UCSD-AML1 (cell line): ENCODE results near the gene PDIA2.
A peak's percentile ranks its signal among the peaks of the same experiment; 100 is the strongest.
"Not testable (repeated sequence)": the region's sequence is repeated elsewhere in the genome, so short reads cannot be mapped to it uniquely, and the experiment has no call there.

ENCODE experiments used
- DNase-seq: peaks from one replicate; lab custom pipeline; 2025; ENCODE audit not compliant: unreplicated experiment; lab: John Stamatoyannopoulos, UW

Gene PDIA2

GRCh38 chr16:283033-283805, at the start of gene PDIA2:
PDIA2 (plus strand) TSS chr16:283164; CDS start chr16:283170, 6 bp downstream.
- DNase-seq, result no peak

DNA sequence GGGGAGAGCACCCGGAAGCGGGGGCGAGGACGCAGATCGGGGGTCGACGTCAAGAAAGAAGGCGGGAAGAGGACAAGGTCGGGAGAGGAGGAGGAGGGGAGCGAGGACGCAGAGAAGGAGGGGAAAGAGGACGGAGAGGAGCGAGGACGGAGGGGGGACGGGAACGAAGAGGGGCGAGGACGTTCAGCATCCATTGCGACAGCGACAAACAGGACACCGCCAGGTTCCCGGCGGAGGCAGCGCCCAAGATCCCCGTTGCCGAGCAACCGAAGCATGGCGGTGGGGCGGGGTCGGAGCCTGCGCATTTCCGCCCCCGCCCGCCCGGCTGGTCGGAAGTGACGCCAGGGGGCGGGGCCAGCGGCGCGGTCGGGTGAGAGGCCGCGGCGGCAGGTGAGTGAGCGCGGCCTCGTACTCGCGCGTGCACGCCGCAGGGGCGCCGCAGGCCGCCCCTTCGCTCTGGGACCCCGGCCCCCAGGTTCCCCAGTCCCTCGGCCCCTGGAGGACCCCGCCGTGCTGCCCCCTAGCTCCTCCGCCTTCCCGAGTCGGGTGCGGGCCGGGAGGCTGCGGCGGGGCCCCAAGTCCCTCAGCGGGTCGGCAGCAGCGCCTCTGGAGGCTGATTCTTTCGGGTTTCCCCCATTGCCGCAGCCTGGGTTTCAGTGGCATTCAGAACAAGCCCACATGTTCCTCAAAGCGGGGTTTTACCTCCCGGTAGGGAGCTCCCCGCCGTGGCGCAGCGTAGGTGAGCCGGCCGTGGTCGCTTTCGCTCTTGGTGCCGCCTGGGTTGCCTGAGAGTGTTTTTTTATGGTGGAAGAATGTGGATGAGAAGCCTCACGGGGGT, 48.3 kb upstream of the PDIA2 start, which contains the start of gene FAM234A:
FAM234A (plus strand) TSS at position 354 of the 838 bp plus-strand sequence. CDS start 19,593 bp downstream, outside the sequence.
- peak; percentile 94 for DNase-seq

GRCh38 chr16:239948-240277, 43.1 kb upstream of the PDIA2 start:
- DNase-seq, result no peak

GRCh38 chr16:240559-240958, 42.4 kb upstream of the PDIA2 start:
- DNase-seq, result no peak

GRCh38 chr16:242281-242680, 40.7 kb upstream of the PDIA2 start:
- DNase-seq, result no peak

- no peak for DNase-seq
Observed at GRCh38 chr16:243348-243747, 39.6 kb upstream of the PDIA2 start.

- no peak for DNase-seq
Observed at GRCh38 chr16:245105-245504, 37.9 kb upstream of the PDIA2 start.

GRCh38 chr16:247027-247426, 35.9 kb upstream of the PDIA2 start:
- DNase-seq, result no peak

- no peak for DNase-seq
Observed at GRCh38 chr16:249431-249830, 33.5 kb upstream of the PDIA2 start.

- peak; percentile 45 for DNase-seq
Observed at GRCh38 chr16:252366-253337, 30.3 kb upstream of the PDIA2 start.

DNA sequence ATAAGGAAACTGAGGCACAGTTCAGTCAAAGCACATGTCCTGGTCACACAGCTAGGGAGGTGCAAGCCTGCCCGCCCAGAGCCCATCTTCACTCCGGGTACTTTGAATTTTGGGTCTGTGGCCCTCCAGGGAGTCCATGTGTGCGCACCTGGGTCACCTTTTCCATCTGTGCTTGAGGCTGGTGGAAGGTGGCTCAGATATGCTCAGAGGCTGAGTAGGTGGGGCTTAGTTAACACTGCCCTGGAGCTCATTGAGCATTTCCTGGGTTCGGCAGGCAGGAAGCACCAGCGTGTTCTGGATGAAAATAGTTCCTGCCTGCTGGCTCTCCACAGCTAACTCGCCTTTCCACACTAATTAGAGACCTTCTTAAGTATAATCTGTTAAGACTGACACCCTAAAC, 29.1 kb upstream of the PDIA2 start:
- peak; percentile 37 for DNase-seq

GRCh38 chr16:254461-254860, 28.5 kb upstream of the PDIA2 start:
- DNase-seq, result no peak

GRCh38 chr16:255183-255582, 27.8 kb upstream of the PDIA2 start:
- DNase-seq, result no peak

GRCh38 chr16:258091-258490, 24.9 kb upstream of the PDIA2 start:
- not testable (repeated sequence) for DNase-seq

DNA sequence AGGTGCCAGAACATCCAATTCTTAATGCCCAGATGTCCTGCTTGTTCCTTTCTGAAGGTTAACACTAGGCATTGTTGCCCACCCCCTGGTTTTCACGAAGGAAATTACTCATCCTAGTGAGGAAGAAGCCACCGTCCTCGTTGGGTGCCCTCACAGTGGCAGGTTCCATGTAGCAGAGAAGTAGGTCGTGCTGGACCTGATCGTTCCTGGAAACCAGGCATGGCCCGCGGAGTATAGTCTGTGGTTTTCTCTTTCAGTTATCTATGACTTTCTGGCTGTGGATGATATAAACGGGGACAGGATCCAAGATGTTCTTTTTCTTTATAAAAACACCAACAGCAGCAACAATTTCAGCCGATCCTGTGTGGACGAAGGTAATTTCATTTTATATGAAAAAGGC, 23.7 kb upstream of the PDIA2 start:
- no peak for DNase-seq

DNA sequence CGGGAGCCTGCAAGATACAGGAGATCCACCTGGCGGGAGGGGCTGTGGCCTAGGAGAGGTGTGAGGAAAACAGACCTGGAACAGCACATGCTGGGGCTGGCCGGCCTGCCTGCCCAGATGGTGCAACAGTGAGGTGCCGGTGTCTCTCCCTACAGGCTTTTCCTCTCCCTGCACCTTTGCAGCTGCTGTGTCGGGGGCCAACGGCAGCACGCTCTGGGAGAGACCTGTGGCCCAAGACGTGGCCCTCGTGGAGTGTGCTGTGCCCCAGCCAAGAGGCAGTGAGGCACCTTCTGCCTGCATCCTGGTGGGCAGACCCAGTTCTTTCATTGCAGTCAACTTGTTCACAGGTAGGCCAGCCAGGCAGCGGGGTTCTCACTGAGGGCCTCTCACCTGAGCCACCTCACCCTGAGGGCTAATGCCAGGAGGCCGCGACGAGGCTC, 23.1 kb upstream of the PDIA2 start:
- no peak for DNase-seq

- DNase-seq, result no peak
Observed at GRCh38 chr16:260326-260725, 22.6 kb upstream of the PDIA2 start.

DNA sequence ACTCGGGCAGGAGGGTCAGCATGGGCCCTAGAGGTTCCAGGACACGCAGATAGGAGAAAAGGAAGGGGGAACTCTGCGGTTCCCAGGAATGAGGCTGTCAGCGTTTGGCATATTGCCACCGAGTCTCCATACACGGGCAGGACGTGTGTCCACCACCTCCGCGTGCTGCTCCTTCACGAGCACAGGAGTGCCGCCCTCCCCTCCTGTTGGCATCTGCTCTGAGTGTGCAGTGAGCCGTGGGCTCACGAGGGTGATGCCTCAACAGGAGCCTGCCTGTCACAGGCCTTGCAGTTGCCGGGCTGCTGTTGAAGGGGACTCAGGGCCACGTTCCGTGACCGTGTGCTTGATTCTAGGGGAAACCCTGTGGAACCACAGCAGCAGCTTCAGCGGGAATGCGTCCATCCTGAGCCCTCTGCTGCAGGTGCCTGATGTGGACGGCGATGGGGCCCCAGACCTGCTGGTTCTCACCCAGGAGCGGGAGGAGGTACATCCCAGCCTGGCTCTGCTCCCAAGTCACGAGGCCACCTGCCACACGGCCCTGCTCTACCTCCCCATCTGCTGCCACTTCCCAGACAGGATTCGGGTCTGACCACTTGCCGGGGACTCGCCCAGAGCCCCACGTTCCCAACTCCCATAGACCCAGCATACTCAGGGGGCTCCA, 21.8 kb upstream of the PDIA2 start:
- DNase-seq, result no peak

DNA sequence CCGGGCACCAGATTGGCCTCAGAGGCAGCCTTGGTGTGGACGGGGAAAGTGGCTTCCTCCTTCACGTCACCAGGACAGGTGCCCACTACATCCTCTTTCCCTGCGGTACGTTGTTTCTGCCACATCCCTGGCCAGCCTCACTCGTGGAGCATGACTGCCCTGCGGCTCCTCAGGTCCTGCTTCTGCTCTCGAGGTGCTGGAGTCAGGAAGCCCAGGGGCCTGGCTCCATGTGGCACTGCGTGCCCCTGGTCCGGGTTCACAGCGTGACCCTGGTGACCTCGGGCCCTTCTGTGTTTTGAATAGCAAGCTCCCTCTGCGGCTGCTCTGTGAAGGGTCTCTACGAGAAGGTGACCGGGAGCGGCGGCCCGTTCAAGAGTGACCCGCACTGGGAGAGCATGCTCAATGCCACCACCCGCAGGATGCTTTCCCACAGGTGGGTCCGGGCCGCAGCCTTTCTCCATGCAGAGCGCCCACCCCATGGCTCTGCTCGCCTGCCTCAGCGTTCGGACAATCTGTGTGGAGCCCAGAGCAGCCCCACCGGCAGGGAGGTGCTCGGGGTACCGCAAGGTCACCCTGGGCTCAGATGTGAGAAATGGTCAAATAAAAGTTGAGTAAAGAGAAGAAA, 20.7 kb upstream of the PDIA2 start:
- no peak for DNase-seq

- no peak for DNase-seq
Observed at GRCh38 chr16:263182-263774, 19.7 kb upstream of the PDIA2 start.
